NB4 (cell line): Measurements from ENCODE around the gene TTLL7.

Experiments used
- CTCF ChIP-seq: IDR thresholded peaks from one replicate; pipeline ENCODE4 v1.5.1; 2012; ENCODE audit warnings: low read depth, low read length
- MYC ChIP-seq: IDR thresholded peaks from 2 replicates; pipeline ENCODE4 v1.6.1; 2011; ENCODE audit warnings: low read depth, low read length
- POLR2A ChIP-seq: IDR thresholded peaks from 2 replicates; pipeline ENCODE4 v1.6.1; 2011; ENCODE audit warnings: mild to moderate bottlenecking; ENCODE audit not compliant: insufficient read length; ENCODE audit errors: extremely low read depth
- TF ChIP-seq, protein P1 (sequence below): IDR thresholded peaks from 2 replicates; pipeline ENCODE4 v1.6.1; 2011; ENCODE audit warnings: low read depth, low read length

DNA sequence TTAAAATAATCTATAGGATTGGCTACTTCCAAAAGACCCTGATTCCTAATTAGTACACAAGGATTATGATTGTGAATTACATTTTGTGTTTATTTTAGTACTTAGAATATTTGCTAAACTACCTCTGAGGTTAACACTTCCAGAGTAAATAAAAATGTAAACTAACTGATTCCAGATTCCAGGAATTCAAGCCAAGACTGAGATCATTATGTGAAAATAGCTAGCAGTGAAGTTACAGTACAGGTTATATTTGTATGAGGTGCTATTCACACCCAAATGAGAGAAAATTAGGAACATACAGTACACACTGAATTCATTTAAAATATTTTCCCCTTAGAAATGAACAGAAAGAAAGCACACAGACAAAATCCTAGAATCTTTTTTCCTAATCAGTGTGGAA lies 28.8 kb downstream of the TTLL7 start:
- TF ChIP-seq CTCF (no peak), POLR2A (no peak), MYC (no peak)
- TF ChIP-seq, protein P1, sequence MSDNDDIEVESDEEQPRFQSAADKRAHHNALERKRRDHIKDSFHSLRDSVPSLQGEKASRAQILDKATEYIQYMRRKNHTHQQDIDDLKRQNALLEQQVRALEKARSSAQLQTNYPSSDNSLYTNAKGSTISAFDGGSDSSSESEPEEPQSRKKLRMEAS = no peak
